HL-60 (cell line): ENCODE measurements around the gene CTBP2.

Experiments used
- DNase-seq, 2 experiments: peaks; one replicate each; pipeline ENCODE4 v3.0.0-alpha.2; 2010 to 2020; ENCODE audit warnings: low read depth in 1 of 2, low spot score in 1 of 2
- H3K27ac ChIP-seq: fragments of 250-450 bp; sonication (Bioruptor Pico); replicated peaks from 2 replicates; pipeline ENCODE4 v1.5.1; 2020; ENCODE audit warnings: mild to moderate bottlenecking, moderate library complexity
- H3K27me3 ChIP-seq: fragments of 250-450 bp; sonication (Bioruptor Pico); 2 replicates; pipeline ENCODE4 v1.5.1; 2021; ENCODE audit warnings: mild to moderate bottlenecking, moderate library complexity; ENCODE audit not compliant: insufficient read depth, poor library complexity, severe bottlenecking
- H3K4me3 ChIP-seq: replicated peaks from 2 replicates; pipeline ENCODE4 v1.5.1; 2011; ENCODE audit warnings: mild to moderate bottlenecking, control low read depth, low read length; ENCODE audit not compliant: insufficient read depth
- GABPA ChIP-seq: IDR thresholded peaks from 2 replicates; pipeline ENCODE4 v1.6.1; 2012; ENCODE audit warnings: low read depth
- POLR2AphosphoS5 ChIP-seq: IDR thresholded peaks from 2 replicates; pipeline ENCODE4 v1.6.1; 2012; ENCODE audit warnings: low read depth
- SPI1 ChIP-seq: IDR thresholded peaks from 2 replicates; pipeline ENCODE4 v1.6.1; 2012; ENCODE audit warnings: low read depth, mild to moderate bottlenecking, borderline replicate concordance
- TF ChIP-seq, protein P1 (sequence below): IDR thresholded peaks from 2 replicates; pipeline ENCODE4 v1.6.1; 2012; ENCODE audit warnings: low read depth; ENCODE audit not compliant: insufficient replicate concordance
- TF ChIP-seq, protein P2 (sequence below): IDR thresholded peaks from one replicate; pipeline ENCODE4 v1.5.1; 2011; ENCODE audit warnings: low read length, control low read depth, inconsistent platforms; ENCODE audit not compliant: insufficient read depth

Gene CTBP2

DNA sequence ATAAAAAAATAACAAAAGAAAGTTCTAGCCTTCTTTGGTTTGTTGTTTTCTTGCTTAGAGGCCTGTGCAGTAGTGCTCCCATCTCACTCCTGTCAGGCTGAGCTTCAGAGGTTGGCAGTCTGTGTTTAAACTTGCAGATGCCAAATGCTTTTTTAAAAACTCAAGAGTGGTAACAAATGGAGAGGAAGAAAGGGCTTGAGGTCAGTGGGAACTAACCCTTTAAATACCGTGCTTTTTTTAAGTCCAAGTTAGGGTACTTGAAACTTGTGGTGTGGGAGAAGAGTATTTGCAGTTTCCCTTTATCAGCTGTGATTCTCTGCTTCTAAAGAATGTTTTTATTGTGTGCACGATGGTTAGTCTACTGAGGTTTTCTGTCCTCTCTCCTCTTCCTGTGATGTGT is 189.1 kb downstream of the CTBP2 start:
- Histone ChIP-seq H3K27ac (no peak overlapping the region), H3K27me3 (no peaks in the 10 kb centered on the region)

DNA sequence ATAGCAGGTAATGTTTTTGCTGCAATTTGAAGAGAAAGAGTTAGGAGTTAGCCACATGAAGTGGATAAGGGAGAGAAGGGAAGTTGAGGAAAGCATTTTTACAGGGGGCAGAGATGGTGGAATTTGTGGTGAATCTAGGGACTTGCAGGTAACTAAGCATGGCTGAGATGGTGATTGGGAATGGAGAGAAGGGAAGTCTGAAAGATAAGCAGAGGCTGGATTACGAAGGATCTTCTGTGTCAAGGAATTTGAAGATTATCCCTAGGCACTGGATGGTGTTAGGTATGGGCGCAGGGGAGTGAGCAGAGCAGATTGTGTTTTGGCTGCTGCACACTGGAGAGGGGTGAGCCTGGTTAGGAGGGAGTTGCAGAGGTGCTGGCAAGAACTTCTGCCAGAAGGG is 193.1 kb downstream of the CTBP2 start:
- Histone ChIP-seq H3K27me3 (no peaks in the 10 kb centered on the region), H3K4me3 (no peak overlapping the region), H3K27ac (no peak overlapping the region)
- TF ChIP-seq, protein P1, sequence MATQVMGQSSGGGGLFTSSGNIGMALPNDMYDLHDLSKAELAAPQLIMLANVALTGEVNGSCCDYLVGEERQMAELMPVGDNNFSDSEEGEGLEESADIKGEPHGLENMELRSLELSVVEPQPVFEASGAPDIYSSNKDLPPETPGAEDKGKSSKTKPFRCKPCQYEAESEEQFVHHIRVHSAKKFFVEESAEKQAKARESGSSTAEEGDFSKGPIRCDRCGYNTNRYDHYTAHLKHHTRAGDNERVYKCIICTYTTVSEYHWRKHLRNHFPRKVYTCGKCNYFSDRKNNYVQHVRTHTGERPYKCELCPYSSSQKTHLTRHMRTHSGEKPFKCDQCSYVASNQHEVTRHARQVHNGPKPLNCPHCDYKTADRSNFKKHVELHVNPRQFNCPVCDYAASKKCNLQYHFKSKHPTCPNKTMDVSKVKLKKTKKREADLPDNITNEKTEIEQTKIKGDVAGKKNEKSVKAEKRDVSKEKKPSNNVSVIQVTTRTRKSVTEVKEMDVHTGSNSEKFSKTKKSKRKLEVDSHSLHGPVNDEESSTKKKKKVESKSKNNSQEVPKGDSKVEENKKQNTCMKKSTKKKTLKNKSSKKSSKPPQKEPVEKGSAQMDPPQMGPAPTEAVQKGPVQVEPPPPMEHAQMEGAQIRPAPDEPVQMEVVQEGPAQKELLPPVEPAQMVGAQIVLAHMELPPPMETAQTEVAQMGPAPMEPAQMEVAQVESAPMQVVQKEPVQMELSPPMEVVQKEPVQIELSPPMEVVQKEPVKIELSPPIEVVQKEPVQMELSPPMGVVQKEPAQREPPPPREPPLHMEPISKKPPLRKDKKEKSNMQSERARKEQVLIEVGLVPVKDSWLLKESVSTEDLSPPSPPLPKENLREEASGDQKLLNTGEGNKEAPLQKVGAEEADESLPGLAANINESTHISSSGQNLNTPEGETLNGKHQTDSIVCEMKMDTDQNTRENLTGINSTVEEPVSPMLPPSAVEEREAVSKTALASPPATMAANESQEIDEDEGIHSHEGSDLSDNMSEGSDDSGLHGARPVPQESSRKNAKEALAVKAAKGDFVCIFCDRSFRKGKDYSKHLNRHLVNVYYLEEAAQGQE, result no peak
- TF ChIP-seq GABPA (no peak), POLR2AphosphoS5 (no peak), SPI1 (no peak)
- TF ChIP-seq, protein P2, sequence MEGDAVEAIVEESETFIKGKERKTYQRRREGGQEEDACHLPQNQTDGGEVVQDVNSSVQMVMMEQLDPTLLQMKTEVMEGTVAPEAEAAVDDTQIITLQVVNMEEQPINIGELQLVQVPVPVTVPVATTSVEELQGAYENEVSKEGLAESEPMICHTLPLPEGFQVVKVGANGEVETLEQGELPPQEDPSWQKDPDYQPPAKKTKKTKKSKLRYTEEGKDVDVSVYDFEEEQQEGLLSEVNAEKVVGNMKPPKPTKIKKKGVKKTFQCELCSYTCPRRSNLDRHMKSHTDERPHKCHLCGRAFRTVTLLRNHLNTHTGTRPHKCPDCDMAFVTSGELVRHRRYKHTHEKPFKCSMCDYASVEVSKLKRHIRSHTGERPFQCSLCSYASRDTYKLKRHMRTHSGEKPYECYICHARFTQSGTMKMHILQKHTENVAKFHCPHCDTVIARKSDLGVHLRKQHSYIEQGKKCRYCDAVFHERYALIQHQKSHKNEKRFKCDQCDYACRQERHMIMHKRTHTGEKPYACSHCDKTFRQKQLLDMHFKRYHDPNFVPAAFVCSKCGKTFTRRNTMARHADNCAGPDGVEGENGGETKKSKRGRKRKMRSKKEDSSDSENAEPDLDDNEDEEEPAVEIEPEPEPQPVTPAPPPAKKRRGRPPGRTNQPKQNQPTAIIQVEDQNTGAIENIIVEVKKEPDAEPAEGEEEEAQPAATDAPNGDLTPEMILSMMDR, result no peak
- no peak for DNase-seq

More for the DNA sequence above, 189.1 kb downstream of the CTBP2 start:
- no peak overlapping the region for H3K4me3 ChIP-seq
- DNase-seq, result no peak
- TF ChIP-seq, protein P2, result no peak

DNA sequence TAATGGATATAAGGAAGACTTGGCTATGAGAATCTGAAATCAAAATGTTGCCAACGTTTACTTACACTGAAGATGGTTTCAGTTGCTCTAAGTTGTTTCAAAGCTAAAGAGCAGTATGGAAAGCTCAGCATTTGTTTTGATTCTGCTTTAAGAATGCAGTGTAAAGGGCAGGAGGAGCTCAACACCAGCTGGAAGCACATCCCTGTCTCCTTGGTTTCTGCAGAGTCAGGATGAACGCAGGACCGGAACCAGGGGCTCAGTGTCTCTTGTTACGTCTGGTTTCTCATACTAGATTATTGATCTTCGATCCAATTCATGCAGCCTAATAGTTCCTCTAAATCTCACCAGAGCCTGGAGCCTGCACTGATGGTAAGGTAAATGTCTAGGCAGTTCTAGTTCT is 194.4 kb downstream of the CTBP2 start:
- H3K27ac ChIP-seq, result no peak overlapping the region
- no peaks in the 10 kb centered on the region for H3K27me3 ChIP-seq
- H3K4me3 ChIP-seq, result no peak overlapping the region
- TF ChIP-seq SPI1 (no peak), POLR2AphosphoS5 (no peak)
- TF ChIP-seq, protein P2, result no peak
- DNase-seq, result no peak

DNA sequence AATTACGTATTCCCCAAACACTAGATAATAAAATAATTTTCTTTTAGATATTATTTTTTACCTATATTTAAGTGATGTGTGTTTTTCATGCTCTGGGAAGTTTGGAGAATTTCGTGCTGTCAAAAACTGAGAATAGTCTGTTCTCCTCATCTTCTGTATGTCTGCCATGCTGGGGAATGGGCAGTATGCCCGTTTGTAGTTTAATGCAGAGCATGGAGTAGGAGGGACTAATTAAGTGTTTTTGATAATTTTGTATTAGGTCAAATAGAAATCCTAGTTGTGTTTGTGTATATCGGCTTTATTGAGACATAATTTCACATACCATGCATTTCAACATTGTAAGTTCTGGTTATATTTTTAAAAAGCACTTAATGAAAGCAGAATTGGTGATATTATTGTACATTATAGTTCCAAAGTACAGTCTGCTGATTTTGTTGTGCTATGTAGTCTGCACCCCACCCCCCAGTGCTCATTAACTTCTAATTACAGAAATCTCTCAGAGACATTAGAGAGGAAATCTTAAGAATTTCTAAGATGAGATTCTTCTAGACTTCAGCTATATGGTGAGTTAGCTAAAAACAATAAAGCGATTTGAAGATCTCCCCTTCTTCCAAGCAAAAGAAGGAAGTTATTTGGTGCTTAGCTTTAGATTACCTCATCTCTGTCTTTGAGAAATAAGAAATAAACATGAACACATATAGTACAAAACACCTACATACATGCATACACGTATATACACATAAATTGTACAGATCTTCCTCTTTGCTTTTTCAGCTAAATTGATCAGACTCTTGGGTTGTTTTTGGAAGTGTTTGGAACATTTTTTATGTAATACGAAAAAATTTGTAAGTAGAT is 196.3 kb downstream of the CTBP2 start:
- TF ChIP-seq POLR2AphosphoS5 (no peak), SPI1 (no peak), GABPA (no peak)
- TF ChIP-seq, protein P2, result no peak
- TF ChIP-seq, protein P1, result no peak
- Histone ChIP-seq H3K27ac (0 out of 2 replicates have a peak overlapping the region, but pooled peaks have one; percentile 5), H3K4me3 (no peak overlapping the region), H3K27me3 (no peaks in the 10 kb centered on the region)
- no peak for DNase-seq
